Thymus (tissue), 11 donors: Measurements from ENCODE around the gene MYL7. TPM values are rescaled to one million over a fixed set of nuclear protein-coding genes. Genes with fewer than 3 reads are reported as not detected.

Experiments used
- DNase-seq, 9 donors: peaks; one replicate each; pipeline ENCODE4 v3.0.0-alpha.2; 2013; ENCODE audit warnings: low spot score in 9 of 9, low read depth in 6 of 9, missing footprints in 1 of 9
- H3K27ac ChIP-seq, 2 donors: one replicate each; pipeline ENCODE4 v1.5.1; 2013; ENCODE audit warnings: control low read depth in 1 of 2, low read depth in 1 of 2, low read length in 1 of 2, mild to moderate bottlenecking in 1 of 2, moderate library complexity in 1 of 2
- H3K27me3 ChIP-seq, 2 donors: one replicate each; pipeline ENCODE4 v1.5.1; 2013; ENCODE audit warnings: low read length in 1 of 2; ENCODE audit not compliant: control insufficient read depth in 2 of 2, insufficient read depth in 1 of 2
- H3K36me3 ChIP-seq, 2 donors: one replicate each; pipeline ENCODE4 v1.5.1; 2013; ENCODE audit warnings: low read length in 1 of 2, mild to moderate bottlenecking in 1 of 2, moderate library complexity in 1 of 2; ENCODE audit not compliant: control insufficient read depth in 2 of 2, insufficient read depth in 2 of 2
- H3K4me1 ChIP-seq, 2 donors: one replicate each; pipeline ENCODE4 v1.5.1; 2013; ENCODE audit warnings: low read length in 2 of 2; ENCODE audit not compliant: control insufficient read depth in 2 of 2, insufficient read depth in 2 of 2
- H3K4me3 ChIP-seq, 2 donors: one replicate each; pipeline ENCODE4 v1.5.1; 2013; ENCODE audit warnings: low read length in 2 of 2, control low read depth in 1 of 2, mild to moderate bottlenecking in 1 of 2
- H3K9me3 ChIP-seq, 2 donors: one replicate each; pipeline ENCODE4 v1.5.1; 2013; ENCODE audit warnings: low read length in 1 of 2, mild to moderate bottlenecking in 1 of 2; ENCODE audit not compliant: control insufficient read depth in 2 of 2, insufficient read depth in 1 of 2
- WGBS: extraction: QIAGEN DNeasy Blood & Tissue Kit; methylation state at CpG from one replicate; pipeline ENCODE4 v1.1.7; 2013; 5-methylcytosine and 5-hydroxymethylcytosine counted together
- polyA plus RNA-seq: library from polyadenylated mRNA; stranded (reverse); fragments of 200-250 nt; gene quantifications from one replicate; pipeline ENCODE4 v1.2.3, GENCODE V29; 2013
- total RNA-seq: library from RNA; stranded (reverse); fragments of 120-200 nt; gene quantifications from one replicate; pipeline ENCODE4 v1.2.4, GENCODE V29; 2013
- donor health status: healthy.

Gene MYL7
- total and polyA plus RNA-seq, 2 donors: 0.57 to 0.73 TPM

DNA sequence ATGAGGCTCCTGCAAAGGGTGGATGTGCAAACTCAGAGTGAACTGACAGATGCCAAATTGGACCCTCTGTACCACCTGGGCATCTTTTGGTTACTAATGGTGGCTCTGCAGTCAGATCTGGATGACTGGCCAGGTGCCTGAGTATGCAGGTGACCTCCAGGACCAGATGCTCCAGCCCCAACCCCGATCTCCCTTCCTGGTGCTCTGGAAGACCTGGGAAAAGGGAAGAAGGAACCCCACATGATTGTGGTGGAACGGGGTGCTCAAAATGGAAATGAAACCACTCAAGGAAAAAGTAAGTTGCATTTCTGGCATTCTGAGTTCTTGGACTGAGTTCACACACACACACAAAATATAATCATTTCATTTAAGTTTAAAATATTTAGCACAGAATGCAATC, 46.8 kb downstream of the MYL7 start:
- 93% methylated on average over 2 of the region's 2 CpGs for WGBS
- H3K9me3 ChIP-seq: peaks cover 0 to 17% of the 10 kb centered on the region in 2 donors

DNA sequence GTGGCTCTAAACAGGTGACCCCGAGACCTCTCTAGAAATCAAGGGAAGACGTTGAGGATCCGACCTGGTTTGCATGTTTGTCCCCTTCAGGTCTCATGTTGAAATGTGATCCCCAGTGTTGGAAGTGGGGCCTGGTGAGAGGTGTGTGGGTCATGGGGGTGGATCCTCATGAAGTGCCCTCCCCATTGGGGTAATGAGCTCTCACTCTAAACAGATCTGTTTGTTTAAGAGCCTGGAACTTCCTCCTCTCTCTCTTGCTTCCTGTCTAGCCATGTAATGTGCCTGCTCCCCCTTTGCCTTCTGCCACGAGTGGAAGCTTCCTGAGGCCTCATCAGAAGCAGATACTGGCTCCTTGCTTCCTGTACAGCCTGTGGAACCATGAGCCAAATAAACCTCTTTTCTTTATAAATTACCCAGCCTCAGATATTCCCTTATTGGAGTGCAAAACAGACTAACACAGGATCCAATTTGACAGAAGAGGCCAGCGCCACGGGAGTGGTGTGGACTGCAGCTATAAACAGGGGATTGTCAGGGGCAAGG, 48.0 kb downstream of the MYL7 start:
- no peaks in the 10 kb centered on the region for H3K36me3 ChIP-seq
- peak overlapping the region; percentile 28 to 43 for H3K27ac ChIP-seq
- 89% methylated on average over 6 of the region's 6 CpGs for WGBS
- no peak overlapping the region for H3K4me3 ChIP-seq
- H3K9me3 ChIP-seq: peaks cover 0 to 17% of the 10 kb centered on the region in 2 donors
- DNase-seq: peak in 1 of 9 donors; percentile 29
- peaks cover 59 to 79% of the 10 kb centered on the region in 2 donors for H3K4me1 ChIP-seq
- H3K27me3 ChIP-seq: no peaks in the 10 kb centered on the region

More for the DNA sequence above, 46.8 kb downstream of the MYL7 start:
- Histone ChIP-seq H3K4me1 (peaks cover 64 to 84% of the 10 kb centered on the region in 2 donors), H3K27ac (peak overlapping the region; percentile 36 to 100), H3K4me3 (no peak overlapping the region), H3K27me3 (no peaks in the 10 kb centered on the region), H3K36me3 (no peaks in the 10 kb centered on the region)
- no peak for DNase-seq

Other genes with a start within 250 kb of the MYL7 start
- 12.2 TPM for gene URGCP, start 234.7 kb downstream of the MYL7 start, total RNA-seq
- gene URGCP, start 234.7 kb downstream of the MYL7 start, polyA plus RNA-seq: 14.6 TPM
- gene UBE2D4, start 214.9 kb downstream of the MYL7 start, total RNA-seq: 6.7 TPM
- 10.2 TPM for gene UBE2D4, start 214.9 kb downstream of the MYL7 start, polyA plus RNA-seq
- gene SPDYE1, start 143.4 kb downstream of the MYL7 start, total RNA-seq: not detected
- not detected for gene SPDYE1, start 143.4 kb downstream of the MYL7 start, polyA plus RNA-seq
- gene DBNL, start 96.6 kb downstream of the MYL7 start, total RNA-seq: 113 TPM
- 116 TPM for gene DBNL, start 96.6 kb downstream of the MYL7 start, polyA plus RNA-seq
- gene PGAM2, start 75.8 kb downstream of the MYL7 start, total RNA-seq: 31.0 TPM
- gene PGAM2, start 75.8 kb downstream of the MYL7 start, polyA plus RNA-seq: 5.7 TPM
- gene POLM, start 58.8 kb downstream of the MYL7 start, total RNA-seq: 20.6 TPM
- 38.6 TPM for gene POLM, start 58.8 kb downstream of the MYL7 start, polyA plus RNA-seq
- gene AEBP1, start 37.0 kb downstream of the MYL7 start, total RNA-seq: 57.4 TPM
- gene AEBP1, start 37.0 kb downstream of the MYL7 start, polyA plus RNA-seq: 126 TPM
- gene POLD2, start 17.8 kb downstream of the MYL7 start, total RNA-seq: 79.6 TPM
- gene POLD2, start 17.8 kb downstream of the MYL7 start, polyA plus RNA-seq: 44.0 TPM
- 0.24 TPM for gene GCK, start 48.1 kb upstream of the MYL7 start, total RNA-seq
- 0.30 TPM for gene GCK, start 48.1 kb upstream of the MYL7 start, polyA plus RNA-seq
- gene YKT6, start 59.6 kb upstream of the MYL7 start, total RNA-seq: 44.0 TPM
- gene YKT6, start 59.6 kb upstream of the MYL7 start, polyA plus RNA-seq: 38.9 TPM
- gene CAMK2B, start 184.3 kb upstream of the MYL7 start, total RNA-seq: 0.85 TPM
- 3.1 TPM for gene CAMK2B, start 184.3 kb upstream of the MYL7 start, polyA plus RNA-seq